Esophagus squamous epithelium (tissue), 5 donors: Measurements from ENCODE around the gene SPRR2F. TPM values are rescaled to one million over a fixed set of nuclear protein-coding genes. Genes with fewer than 3 reads are reported as not detected.
"Not testable (repeated sequence)": the region's sequence is repeated elsewhere in the genome, so short reads cannot be mapped to it uniquely, and the experiment has no call there.

Source experiments
- DNase-seq: peaks from one replicate; lab custom pipeline; 2025; lab: John Stamatoyannopoulos, UW
- H3K27ac ChIP-seq, 4 donors: fragments of 200-600 bp; sonication (generic); one replicate each; pipeline ENCODE4 v1.5.1; 2016 to 2019; ENCODE audit warnings: mild to moderate bottlenecking in 1 of 4
- H3K27me3 ChIP-seq, 4 donors: fragments of 200-600 bp; sonication (generic); 1 replicate in 3 of 4; 2 replicates in 1 of 4; pipeline versions ENCODE4 v1.5.1 to v1.6.0; 2017 to 2021; ENCODE audit warnings: antibody characterized with exemption in 1 of 4
- H3K36me3 ChIP-seq, 3 donors: fragments of 200-600 bp; sonication (generic); one replicate each; pipeline ENCODE4 v1.5.1; 2016 to 2019
- H3K4me1 ChIP-seq, 3 donors: fragments of 200-600 bp; sonication (generic); one replicate each; pipeline ENCODE4 v1.5.1; 2017 to 2019
- H3K4me3 ChIP-seq, 4 donors: fragments of 200-600 bp; sonication (generic); 1 replicate in 3 of 4; 2 replicates in 1 of 4; pipeline ENCODE4 v1.5.1; 2016 to 2019; ENCODE audit warnings: mild to moderate bottlenecking in 2 of 4, moderate library complexity in 1 of 4
- H3K9me3 ChIP-seq, 3 donors: fragments of 200-600 bp; sonication (generic); one replicate each; pipeline ENCODE4 v1.5.1; 2016 to 2019
- POLR2A ChIP-seq, 4 donors: fragments of 450-650 bp; IDR thresholded peaks; one replicate each; pipeline ENCODE4 v1.6.1; 2017; ENCODE audit warnings: antibody characterized with exemption in 4 of 4, mild to moderate bottlenecking in 4 of 4, moderate library complexity in 3 of 4
- WGBS, 2 donors: methylation state at CpG; one replicate each; pipeline ENCODE4 v1.1.5; 2018; 5-methylcytosine and 5-hydroxymethylcytosine counted together
- intact Hi-C: fragments of 100-400 bp; cut with DNase I; formaldehyde crosslinking; loops from one replicate; pipeline ENCODE4 v1.15.0; 2022
- total RNA-seq, 4 donors: library from RNA; depleted of rRNA; stranded (reverse); fragments of >200 nt; gene quantifications; one replicate each; pipeline ENCODE4 v1.1.0, GENCODE V29; 2016
- TF ChIP-seq, protein P1 (sequence below), 6 experiments: fragments of 450-650 bp in 4 of 6; fragments of 200-600 bp in 2 of 6; sonication (generic) in 2 of 6; IDR thresholded peaks; one replicate each; pipeline ENCODE4 v1.5.1; 2016 to 2019; ENCODE audit warnings: antibody characterized with exemption in 6 of 6, mild to moderate bottlenecking in 4 of 6, moderate library complexity in 4 of 6
- donor health status: DM: yes; HTN: yes; CAD: no.

SPRR2F gene
- total RNA-seq, 4 donors from 2014 or later = 0.76 to 1,391 (median 149) TPM

DNA sequence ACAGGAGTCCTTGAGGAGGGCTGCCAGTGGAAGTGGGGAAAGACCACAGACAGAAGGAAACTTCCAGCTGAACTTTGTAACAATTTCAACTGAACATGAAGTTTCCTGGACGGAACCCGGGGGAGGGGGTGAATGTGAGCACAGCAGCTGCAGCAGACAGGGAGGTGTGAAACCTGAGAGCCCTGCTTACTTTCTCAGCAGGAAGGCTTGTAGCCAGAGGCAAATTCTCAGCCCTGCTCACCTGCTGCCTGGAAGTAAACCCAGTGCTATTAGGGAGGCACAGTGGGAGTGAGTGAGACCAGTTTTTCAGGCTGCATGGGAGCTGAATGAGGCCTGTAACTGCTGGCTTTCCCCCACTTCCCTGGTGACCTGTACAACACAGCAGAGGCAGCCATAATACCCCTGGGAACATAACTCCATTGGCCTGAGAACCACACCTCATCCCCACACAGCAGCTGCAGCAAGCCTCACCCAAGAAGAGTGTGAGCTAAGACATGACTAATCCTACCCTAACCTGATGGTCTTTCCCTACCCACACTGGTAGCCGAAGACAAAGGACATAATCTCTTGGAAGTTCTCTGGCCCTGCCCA is 9.6 kb upstream of the SPRR2F start:
- intact Hi-C loops = no loop called here
- Histone ChIP-seq H3K4me1 (peaks cover 0 to 28% (median 0%) of the 10 kb centered on the region in 3 donors), H3K36me3 (no peaks in the 10 kb centered on the region), H3K27ac (peak overlapping the region; percentile 62 to 77 (median 74)), H3K9me3 (peaks cover 0 to 4% (median 0%) of the 10 kb centered on the region in 3 donors), H3K4me3 (no peak overlapping the region), H3K27me3 (no peaks in the 10 kb centered on the region)
- WGBS, 2 donors = 10 to 29% methylated on average over 3 of the region's 3 CpGs
- DNase-seq = no peak
- no peak for TF ChIP-seq POLR2A (IDR thresholded peaks at IDR 0.05)
- TF ChIP-seq, protein P1, sequence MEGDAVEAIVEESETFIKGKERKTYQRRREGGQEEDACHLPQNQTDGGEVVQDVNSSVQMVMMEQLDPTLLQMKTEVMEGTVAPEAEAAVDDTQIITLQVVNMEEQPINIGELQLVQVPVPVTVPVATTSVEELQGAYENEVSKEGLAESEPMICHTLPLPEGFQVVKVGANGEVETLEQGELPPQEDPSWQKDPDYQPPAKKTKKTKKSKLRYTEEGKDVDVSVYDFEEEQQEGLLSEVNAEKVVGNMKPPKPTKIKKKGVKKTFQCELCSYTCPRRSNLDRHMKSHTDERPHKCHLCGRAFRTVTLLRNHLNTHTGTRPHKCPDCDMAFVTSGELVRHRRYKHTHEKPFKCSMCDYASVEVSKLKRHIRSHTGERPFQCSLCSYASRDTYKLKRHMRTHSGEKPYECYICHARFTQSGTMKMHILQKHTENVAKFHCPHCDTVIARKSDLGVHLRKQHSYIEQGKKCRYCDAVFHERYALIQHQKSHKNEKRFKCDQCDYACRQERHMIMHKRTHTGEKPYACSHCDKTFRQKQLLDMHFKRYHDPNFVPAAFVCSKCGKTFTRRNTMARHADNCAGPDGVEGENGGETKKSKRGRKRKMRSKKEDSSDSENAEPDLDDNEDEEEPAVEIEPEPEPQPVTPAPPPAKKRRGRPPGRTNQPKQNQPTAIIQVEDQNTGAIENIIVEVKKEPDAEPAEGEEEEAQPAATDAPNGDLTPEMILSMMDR (IDR thresholded peaks at IDR 0.05) = no peak

DNA sequence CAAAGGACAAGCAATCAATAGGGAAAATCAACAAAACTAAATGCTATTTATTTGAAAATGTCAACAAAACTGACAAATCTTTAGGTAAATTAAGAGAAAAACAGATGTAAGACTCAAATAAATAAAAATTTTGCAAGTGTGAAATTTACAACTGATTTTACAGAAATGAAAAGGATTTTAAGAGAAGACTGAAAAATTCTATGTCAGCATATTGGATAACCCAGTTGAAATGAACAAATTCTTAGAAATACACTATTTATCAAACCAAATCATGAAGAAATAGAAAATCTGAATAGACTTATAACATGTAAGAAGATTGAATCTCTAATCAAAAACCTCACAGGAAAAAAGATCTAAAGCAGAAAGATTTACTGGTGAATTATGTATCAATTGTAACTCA is 7.6 kb upstream of the SPRR2F start:
- Histone ChIP-seq H3K27ac (no peak overlapping the region), H3K36me3 (no peaks in the 10 kb centered on the region), H3K9me3 (peaks cover 0 to 4% (median 0%) of the 10 kb centered on the region in 3 donors), H3K4me1 (peaks cover 0 to 18% (median 0%) of the 10 kb centered on the region in 3 donors), H3K4me3 (no peak overlapping the region), H3K27me3 (no peaks in the 10 kb centered on the region)
- intact Hi-C loops = no loop called here
- no peak for DNase-seq
- no peak for TF ChIP-seq POLR2A (IDR thresholded peaks at IDR 0.05)
- TF ChIP-seq, protein P1 (IDR thresholded peaks at IDR 0.05) = no peak

DNA sequence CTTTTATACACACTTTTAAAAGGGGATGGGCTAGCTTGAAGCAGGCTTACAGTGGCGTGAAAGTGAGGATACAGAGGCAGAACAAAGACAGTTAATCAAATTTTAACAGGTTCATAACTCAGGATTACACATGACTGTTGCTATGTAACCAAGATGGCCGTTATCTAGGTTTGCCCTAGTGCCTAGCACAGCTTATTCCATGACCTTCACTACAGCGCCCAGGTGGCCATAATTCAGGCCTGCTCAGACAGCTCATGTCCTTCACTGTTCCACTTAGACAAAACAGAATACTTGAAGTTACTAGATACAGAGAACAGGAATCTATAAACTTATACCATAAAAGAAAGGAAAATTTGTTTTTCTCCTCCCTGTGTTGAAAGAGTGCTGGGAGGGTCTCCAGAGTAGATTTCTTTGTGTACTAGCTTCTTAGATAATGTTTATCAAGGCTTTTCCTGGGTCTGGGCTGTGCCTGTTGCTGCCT is 6.2 kb upstream of the SPRR2F start:
- peaks cover 0 to 18% (median 0%) of the 10 kb centered on the region in 3 donors for H3K4me1 ChIP-seq
- no peaks in the 10 kb centered on the region for H3K36me3 ChIP-seq
- no peaks in the 10 kb centered on the region for H3K27me3 ChIP-seq
- H3K27ac ChIP-seq = no peak overlapping the region
- H3K9me3 ChIP-seq = no peaks in the 10 kb centered on the region
- H3K4me3 ChIP-seq = no peak overlapping the region
- TF ChIP-seq, protein P1 (IDR thresholded peaks at IDR 0.05) = no peak
- TF ChIP-seq POLR2A (IDR thresholded peaks at IDR 0.05) = no peak
- intact Hi-C loops = no loop called here
- no peak for DNase-seq
- WGBS, 2 donors = 56 to 63% methylated on average over 3 of the region's 3 CpGs

DNA sequence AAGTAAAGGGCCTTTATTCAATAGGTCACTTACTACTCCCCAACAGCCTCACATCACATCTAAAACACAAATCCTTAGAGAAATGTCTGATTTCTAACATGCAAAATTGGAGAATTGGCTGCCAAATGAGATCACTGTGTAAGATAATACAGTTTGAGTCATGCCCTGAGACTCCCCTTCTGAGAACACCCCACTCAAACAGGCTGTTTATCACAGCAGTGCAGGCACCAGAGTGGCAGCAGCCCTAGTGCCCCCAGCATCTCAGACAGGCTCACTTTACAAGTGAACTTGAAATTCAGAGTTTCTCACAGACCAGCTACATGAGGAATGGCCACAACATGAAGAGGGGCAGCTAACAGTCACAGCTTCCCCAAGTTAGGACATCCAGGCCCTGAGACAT is 1.9 kb upstream of the SPRR2F start:
- H3K27me3 ChIP-seq, H3K4me3 ChIP-seq, H3K27ac ChIP-seq, intact Hi-C loops, H3K36me3 ChIP-seq, H3K9me3 ChIP-seq, DNase-seq, H3K4me1 ChIP-seq: not testable (repeated sequence)

DNA sequence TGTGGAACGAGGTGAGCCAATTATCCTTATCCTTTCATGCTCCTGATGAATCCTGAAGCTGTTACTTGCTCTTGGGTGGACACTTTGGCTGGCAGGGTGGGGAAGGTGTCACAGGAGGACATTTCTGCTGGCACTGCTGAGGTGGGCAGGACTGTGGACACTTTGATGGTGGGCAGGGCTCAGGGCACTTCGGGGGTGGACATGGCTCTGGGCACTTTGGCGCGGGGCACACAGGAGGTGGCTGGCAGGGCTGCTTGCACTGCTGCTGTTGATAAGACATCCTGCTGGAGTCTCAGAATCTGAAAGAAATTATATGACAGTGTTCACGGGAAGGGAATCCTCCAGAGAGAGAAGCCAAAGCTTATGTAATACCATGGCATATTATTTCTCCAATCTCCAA is 862 bp downstream of the SPRR2F start:
- DNase-seq, H3K27ac ChIP-seq, H3K27me3 ChIP-seq, H3K4me1 ChIP-seq, H3K4me3 ChIP-seq, H3K36me3 ChIP-seq, H3K9me3 ChIP-seq, intact Hi-C loops: not testable (repeated sequence)
- 74 to 88% methylated on average over 4 to 5 of the region's 5 CpGs for WGBS, 2 donors

DNA sequence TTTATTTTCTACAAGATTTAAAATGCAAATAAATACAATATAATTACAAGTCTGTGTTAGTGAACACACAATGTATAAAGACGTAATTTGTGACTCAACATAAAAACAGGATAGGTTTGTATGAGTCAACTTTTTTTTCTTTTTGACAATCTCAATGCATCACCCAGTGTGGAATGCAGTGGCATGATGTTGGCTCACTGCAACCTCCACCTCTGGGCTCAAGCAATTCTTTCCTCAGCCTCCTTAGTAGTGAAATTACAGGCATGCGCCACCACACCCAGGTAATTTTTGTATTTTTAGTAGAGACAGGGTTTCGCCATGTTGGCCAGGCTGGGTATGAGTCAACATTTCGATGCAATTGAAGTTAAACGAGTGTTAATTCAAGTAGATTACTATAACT is 13.1 kb downstream of the SPRR2F start:
- TF ChIP-seq POLR2A (IDR thresholded peaks at IDR 0.05) = no peak
- TF ChIP-seq, protein P1 (IDR thresholded peaks at IDR 0.05) = peak in 1 of 6 experiments; percentile 11
- Histone ChIP-seq H3K36me3 (no peaks in the 10 kb centered on the region), H3K27ac (peak overlapping the region in 3 of 4 donors; percentile 45 to 66 (median 56)), H3K4me3 (no peak overlapping the region), H3K4me1 (peaks cover 0 to 9% (median 0%) of the 10 kb centered on the region in 3 donors), H3K9me3 (no peaks in the 10 kb centered on the region), H3K27me3 (no peaks in the 10 kb centered on the region)
- whole genome bisulfite sequencing, 2 donors = 51 to 62% methylated on average over 5 of the region's 5 CpGs
- DNase-seq = no peak
- intact Hi-C loops = no loop called here
